Left renal cortex interstitium (tissue), 4 donors: ENCODE results near the gene TMEM30A. TPM values are rescaled to one million over a fixed set of nuclear protein-coding genes. Genes with fewer than 3 reads are reported as not detected.

ENCODE experiments used
- DNase-seq, 4 donors: peaks; one replicate each; pipeline ENCODE4 v3.0.0-alpha.2; 2013; ENCODE audit warnings: low read depth in 4 of 4, low spot score in 2 of 4, missing footprints in 1 of 4
- polyA plus RNA-seq, 4 donors: library from polyadenylated mRNA; unstranded; fragments of 120-200 nt; gene quantifications; one replicate each; pipeline ENCODE4 v1.2.1, GENCODE V29; 2013; ENCODE audit not compliant: insufficient read length in 4 of 4

The TMEM30A gene
- polyA plus RNA-seq, 4 donors = 95.9 to 139 (median 123) TPM

DNA sequence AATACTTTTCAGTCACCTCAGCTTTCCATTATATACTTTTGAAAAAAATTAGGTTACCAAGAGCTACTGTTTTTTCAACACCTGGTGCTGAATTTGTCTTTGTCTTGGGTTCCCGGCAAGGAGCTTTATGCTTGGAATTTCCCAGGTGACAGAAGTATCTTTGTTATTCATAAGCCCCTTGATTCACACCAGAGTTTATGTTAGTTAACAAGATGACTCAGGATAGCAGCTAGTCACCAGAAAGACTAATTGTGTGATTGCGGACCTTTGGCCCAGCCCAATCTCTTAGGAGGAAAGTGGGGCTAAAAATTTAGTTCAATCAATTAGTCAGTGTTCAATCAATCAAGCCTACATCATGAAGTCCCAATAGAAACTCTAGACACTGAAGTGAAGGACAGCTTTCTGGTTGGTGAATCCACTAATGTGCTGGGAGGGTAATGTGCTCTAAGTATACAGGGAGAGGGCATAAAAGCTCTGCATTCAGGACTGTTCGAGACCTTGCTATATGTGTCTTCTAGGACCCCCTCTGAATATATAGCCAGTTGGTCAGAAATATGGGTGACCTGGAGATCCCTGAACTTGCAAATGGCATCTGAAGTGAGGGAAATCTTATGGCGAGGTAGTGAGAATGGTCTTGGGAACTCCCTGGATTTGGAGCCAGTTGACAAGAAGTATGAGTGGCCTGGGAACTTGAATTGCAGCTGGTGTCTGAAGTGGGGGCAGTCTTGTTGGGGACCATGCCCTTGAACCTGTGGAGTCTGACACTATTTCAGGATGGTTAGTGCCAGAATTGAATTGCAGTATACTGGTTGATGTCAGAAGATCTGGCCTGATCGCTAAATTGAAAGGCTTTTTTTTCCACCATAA, 16.2 kb downstream of the TMEM30A start:
- no peak for DNase-seq

DNA sequence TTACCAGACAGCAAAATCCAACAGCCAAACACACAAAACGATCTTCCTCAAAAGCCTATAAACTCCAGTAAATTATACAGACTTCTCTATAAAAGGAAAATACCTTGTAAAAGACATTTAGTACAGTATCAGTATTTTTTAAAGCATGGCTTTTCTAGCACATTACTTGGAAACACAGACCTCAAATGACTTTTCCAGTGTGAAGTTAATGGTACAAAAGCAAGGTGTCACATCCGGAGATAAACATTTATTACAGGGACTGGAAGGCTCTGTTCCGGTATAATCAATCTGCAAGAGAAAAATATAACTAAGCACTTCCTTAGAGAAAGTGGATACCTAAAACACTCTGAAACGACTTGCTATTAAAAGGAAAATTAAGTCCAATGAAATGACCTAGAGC, 17.1 kb downstream of the TMEM30A start:
- DNase-seq = no peak

DNA sequence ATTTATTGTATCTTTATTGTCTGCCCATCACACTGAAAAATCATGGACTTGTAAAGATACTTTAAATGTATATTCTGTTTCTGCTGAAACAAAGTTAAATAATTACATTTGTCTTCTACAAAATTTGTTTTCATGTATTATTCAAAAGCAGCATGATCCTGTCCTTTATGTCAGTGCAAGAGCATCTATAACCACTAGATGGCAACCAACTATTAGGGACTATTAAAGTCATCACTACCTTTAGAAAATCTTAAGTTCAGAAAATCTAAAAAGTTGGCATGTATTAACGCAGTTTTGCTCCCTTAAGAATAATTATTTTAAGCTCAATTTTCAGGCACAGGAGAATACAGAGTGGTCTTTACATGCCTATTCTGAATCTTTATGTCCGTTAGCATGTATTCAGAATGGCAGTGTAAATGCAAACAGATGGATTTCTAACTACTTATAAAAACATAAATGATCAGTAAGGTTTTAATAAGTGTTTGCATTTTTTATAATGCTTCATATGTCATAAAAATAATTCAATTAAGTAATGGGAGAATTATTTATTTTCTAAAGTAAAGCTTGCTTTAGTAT, 17.8 kb downstream of the TMEM30A start:
- DNase-seq = no peak

DNA sequence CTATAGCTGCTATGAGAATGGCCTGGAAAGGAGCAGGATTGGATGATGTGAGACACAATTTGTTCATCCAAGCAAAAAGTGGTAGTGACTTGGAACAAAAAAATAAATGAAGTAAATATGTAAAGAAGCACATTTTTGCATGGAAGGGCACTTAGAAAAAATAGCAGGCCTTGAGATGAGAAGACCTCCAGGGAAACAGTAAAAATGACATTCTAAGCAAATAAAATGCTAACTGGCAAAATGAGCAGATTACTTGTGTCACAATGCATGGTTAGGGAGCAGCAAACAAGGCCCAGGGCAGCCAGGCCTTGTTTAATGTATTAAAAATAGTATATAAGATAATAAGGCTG, 21.2 kb downstream of the TMEM30A start:
- no peak for DNase-seq

DNA sequence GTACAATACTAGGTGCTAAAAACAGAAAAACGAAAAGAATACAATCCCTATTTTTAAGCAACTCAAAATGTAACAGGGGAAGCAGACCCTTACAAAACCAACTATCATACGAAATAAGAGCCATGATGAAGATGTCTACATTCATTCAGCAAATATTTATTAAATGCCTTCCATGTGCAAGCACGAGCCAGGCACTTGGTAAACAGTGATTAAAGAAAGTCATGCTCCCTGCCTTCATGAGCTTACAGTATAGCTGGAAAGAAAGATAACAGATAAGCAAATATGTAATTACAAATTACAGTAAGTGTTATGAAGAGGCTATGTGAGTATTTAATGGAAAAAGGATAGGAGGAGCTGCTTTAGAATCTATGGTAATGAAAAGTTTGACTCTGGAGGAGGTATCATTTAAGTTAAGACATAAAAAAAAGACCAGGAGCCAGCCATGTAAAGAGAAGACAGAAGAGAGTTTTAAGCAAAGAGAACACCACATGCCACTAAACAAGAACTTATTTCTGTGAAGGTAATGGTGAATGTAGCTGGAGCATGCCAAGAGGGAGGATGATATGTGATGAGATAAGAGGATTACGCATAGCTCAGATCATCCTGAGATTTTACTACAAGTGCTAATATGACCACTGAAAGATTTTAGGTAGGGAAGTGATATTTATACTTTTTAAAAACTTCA, 21.7 kb downstream of the TMEM30A start:
- no peak for DNase-seq

DNA sequence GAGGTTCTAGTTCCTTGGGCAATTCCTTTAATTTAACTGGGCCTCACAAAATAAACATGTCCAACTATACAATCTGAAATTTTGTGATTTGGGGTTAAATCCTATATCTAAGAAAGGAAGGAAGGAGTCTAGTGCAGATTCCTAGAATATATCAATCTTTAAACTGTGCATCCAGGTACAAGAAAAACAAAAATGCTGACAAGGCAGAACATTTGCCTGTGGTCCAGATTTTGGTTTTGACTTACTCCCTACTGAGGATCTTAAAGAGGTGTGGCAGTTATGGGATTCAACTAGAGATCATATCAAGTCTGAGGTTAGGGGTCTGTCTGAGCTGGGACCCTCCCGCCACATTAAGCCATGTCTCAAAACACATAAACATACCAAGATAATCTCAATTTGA, 23.3 kb downstream of the TMEM30A start:
- no peak for DNase-seq

DNA sequence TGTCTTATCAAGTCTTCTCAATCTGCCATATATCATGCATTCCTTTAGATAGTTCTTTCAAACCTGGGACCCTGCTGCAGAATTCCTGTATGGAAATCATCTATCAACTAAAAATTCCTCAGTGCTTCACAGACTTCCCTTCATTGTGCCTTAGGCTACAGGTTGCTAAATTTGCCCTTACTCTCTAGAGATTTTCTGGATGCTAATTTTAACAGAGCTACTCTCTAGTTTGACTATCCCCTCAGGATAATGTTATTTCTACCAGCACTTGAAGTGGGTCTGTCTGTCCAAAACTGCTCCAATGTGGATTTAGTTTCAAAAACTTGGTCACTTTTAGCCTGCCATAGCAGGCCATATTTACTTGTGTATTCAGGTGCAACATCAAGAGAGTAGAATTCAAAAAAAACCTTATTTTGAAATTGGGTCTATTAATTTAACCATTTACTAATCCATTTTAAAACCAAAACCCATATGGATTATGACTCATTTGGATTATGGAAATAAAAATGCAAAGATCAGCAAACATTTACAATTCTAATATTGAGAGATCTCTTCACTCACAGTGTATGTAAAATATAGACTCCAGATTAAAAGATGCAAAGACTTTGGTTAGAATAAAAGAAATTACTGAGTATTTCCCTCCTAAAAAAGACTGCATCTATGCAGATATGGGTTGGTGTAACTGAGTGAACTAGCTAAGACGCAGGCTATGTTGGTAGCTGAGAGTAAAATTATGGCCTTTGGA, 27.1 kb downstream of the TMEM30A start:
- no peak for DNase-seq

DNA sequence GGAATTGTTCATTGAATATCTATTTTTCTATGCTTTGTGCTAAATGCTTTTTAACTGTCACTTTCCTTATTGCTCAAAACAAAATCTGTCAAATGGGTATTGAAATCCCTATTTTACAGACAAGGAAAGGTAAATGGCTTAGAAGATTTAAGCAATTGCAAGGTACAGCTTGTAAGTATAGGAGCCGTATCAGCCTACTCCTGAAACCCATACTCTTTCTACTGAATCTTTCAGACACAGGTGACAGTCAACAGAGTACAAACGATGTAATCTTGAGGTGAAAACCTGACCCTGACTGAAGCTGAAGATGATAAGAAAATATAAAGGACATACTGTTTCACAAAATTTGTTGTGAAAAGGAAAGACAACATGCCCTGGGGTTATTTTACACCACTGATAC, 34.0 kb downstream of the TMEM30A start:
- no peak for DNase-seq

DNA sequence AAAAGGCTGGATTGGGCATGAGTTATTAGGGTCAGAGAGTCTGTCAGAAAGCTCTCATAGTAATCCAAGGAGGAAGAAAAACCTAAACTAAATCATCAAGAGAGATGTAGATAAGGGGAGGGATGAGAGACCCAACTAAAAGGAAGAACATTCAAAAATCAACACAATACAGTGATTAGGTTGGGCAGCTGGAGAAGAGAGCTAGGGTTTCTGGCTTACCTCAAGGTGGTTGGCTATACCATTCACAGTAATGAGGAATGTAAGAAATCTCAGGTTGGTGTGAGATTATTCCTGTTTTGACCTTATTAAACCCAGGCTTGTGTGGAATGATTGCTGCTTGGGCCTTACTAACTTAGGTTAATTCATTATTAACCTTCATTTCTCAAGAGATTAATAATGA, 34.8 kb downstream of the TMEM30A start:
- DNase-seq = no peak

DNA sequence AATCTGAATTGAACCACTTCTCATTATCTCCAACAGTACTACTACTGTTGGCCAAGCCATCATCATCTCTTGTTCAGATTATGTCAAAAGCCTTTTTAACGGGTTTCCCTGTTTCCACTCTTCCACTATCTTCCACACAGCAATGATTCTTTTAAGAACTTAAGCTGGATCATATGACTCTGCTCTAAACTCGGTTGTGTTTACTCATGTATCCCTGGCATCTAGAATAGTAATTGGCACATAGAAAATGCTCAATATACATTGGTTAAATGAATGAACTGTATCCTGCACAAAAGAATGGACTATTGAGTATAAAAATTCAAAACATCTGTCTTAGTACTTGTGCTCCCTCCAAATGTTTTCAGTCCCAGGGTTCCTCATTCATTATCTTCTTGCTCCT, 38.2 kb downstream of the TMEM30A start:
- DNase-seq = no peak

DNA sequence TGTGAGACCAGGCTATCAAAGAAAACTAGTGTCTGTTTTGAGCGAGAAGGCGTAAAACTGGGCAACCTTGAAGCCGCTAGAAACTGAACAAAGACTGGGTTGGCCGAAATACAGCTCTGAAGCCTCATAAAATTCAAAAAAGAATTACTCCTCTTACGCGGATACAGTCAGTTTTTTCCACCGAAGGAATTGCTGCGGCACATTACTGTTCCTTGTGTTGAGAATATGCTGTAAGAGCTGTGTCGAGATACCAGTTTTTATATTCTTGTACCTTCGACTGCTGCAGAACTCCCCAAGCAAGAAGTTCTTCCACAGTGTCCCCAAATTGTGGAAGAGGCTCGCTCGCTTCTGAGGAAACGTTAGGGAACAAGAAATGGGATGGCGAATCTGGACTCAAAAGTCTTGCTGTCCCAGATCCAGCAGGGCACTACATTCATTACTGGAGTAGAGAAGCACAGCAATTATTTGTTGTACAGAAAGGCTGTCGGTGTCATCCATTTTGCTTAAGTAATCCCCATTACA, 40.5 kb downstream of the TMEM30A start:
- DNase-seq = peak in 1 of 4 donors; percentile 52

DNA sequence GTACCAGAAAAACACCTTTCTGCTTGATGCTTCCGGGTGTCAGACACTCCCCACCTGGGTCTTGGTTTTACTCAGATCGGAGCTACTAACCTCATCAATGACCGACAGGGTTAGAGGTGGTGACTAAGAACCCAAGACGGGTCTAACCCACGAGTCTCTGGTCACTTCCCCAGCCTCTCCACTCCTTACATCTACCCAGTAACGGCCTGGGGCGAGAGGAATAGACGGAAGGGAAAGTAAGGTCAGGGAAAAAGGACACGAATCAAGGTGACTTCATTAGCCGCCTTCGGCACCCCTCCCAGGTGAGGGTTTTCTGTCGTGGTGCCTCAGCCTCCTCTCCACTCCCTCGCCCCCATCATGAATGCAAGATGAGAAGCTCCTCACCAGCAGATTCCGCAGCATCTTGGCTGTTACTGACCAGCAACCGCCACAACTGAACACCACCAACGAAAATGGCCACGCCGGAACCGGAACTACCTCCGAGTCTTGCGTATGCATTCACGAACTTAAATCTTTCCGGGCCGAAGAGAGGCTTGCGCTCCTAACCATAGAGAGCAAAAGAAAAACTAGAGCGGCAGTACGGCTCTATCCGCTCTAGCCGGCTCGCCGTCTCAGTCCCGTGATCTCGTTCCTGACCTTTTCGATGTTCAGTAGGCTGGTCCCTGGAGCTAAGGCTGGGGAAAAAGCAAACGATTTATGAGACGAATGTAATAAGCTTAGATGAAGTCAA, 41.1 kb downstream of the TMEM30A start, which contains the start of gene COX7A2:
TSS of gene COX7A2 (minus strand) at position 469 of the 730 bp plus-strand sequence. CDS start at position 402, 67 bp downstream.
- DNase-seq = peak; percentile 89 to 93 (median 92)

DNA sequence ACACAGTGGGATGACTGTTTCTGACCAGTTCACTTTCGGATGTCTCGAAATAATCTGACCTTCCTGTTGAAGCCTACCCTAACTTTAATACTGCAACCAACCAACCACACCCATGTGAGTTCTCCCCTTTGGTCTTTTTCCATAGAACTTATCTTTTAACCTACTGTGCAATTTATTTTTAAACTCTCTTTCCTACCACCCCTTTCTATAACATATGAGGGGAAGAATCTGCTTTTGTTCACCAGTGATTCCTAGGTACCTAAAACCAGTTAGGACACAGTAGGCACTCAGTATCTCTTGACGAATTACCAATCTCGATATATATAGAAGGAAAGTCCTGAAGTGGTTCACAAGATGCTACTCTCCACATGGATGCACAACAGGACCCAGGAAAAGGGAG, 48.0 kb downstream of the TMEM30A start:
- DNase-seq = no peak

DNA sequence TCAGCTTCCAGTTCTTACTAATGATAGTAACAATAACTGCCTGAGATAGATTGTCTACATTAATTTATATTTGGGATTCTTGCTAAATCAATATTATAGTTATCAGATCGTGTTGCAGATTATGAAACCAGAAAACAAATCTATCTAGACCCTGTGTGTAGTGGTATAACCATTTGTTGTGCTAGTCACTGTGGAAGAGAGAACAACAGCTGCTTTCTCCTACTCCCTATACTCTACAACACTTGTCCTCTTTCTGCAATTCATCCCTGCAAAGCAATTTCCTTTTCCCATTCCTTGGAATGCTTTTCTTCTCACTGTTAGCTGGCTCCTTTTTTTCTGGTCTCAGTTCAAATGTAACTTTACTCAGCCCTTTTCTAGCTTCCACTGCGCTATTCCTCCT, 49.3 kb downstream of the TMEM30A start:
- DNase-seq = no peak

DNA sequence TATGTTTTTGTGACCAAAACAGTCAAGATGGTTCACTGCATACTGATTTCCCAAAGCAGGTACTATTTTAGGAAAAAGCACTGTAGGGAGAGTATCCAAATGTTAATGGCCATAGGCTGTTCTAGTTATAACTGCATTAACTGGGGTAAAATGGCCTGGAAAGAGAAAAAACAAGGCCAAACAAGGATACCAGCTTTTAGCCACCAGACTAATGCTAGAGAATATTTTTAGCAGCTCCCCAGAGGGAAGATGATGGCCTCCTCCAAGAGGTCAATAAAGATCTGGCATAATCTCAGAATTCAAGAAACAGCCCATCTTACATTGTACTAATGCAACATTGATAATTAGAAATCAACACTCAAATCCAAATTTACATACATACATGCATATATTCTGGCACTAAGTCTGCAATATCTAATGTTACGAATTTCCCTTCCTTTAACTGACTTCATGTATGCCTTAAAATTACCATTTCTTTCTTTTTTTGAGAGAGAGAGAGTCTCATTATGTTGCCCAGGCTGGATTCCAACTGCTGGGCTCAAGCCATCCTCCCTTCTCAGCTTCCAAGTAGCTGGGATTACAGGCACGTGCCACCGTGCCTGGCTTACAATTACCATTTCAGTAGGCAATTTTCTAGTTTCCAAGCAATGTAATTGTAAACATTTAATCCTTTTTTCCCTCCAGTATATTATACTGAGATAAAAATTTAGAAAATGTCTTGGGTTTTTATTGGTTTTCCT, 50.3 kb downstream of the TMEM30A start:
- DNase-seq = no peak

DNA sequence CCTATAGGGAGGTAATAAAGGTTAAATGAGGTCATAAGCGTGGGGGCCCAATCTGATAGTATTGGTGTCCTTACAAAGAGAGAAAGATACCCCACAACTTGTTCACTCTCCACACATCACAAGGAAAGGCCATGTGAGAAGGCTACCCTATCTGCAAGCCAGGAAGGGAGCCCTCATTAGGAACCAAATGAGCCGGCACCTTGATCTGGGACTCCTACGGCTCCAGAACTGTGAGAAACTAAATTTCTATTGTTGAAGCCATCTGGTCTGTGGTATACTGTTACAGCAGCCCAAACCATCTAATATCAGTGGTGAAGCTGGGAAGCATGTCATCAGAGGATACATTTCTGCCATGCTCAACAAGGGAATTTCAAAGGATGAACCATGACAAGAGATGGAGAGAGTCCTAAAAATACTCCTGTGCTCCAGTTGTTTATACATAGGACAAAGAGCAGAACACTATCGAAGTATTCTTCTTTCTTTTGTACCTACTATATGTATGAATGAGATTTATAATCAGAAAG, 51.4 kb downstream of the TMEM30A start:
- no peak for DNase-seq

DNA sequence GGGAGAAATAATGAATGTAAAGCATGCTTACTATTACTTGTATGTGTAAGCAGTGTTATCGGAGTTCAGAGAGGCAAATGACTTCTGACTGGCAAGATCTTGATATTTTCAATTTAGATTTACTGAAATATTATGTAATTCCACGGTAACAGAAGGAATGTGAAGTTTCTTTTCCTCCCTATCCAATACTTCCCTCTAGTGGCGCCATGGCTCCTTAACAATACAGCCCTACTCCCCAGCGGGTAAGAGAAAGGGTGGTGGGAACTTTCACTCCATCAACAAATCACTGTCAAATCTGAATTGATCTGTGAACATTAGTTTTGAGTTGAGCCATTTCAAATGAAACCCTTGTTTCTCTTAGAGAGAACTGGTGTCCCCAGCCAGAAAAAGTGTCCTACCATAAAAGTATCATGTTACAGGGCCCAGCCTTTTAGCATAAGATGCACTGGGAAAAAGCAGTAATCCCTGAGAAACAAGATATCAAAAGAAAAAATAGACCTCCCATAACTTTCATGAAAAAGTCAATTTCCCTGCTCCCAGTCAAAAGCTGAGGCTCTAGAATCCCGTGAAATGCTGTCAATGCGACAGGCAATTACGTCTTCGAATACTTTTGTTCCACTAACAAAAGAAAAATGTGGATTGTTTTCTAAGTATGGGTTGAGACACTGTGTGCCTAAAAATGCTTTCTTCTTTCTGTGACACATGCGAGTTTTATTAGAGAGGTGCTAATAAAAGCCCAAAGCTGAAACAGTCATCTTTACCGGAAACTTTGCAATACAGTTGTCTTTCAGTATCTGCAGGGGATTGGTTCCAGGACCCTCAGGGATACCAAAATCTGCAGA, 53.9 kb downstream of the TMEM30A start:
- DNase-seq = no peak

DNA sequence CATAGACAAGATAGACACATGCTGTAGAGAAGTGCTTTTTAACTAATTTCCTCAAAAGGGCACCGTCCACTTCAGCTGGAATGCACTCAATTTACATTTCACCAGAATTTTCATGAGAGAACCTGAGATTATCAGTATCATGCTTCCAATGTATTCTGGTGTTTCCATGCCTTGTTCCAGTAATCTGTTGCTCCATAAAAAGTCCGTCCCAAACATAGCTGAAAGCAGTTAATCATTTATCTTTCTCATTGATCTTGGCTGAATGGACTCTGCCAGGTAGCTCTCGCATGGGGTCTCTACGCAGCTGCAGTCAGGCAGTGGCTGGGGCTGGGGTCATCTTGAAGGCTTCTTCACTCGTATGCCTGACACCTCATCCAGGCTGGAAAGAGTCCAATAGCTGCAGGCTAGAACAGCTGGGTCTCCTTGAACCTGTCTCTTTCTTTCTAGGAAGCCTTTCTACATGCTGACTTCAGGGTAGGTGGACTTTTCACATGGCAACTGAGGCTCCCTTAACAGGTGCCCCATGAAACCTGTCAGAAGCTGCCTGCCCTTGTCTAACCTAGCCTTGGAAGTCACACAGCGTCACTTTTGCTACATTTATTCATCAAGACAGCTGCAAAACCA, 60.2 kb downstream of the TMEM30A start:
- DNase-seq = no peak
